Measurements from ENCODE around the gene DAP.

The DAP gene

GRCh38 chr5:10695759-10696543 is 65.1 kb downstream of the DAP start:
- in situ Hi-C loops (cut with HindIII; ENCODE audit: low sequenced_read_pairs), result no loop called here
- no peak overlapping the region for H3K4me3 ChIP-seq (ENCODE audit: low read depth, low read length)
- TF ChIP-seq CTCF (IDR thresholded peaks at IDR 0.05; ENCODE audit: low read depth, low read length, missing control alignments), result no peak
- no peak for DNase-seq (ENCODE audit: low read depth)

- in situ Hi-C loops (cut with HindIII; ENCODE audit: low sequenced_read_pairs), result no loop called here
- peak; percentile 84 for TF ChIP-seq CTCF (IDR thresholded peaks at IDR 0.05; ENCODE audit: low read depth, low read length, missing control alignments)
- H3K4me3 ChIP-seq (ENCODE audit: low read depth, low read length), result no peak overlapping the region
- DNase-seq (ENCODE audit: low read depth), result no peak
These were observed 65.9 kb downstream of the DAP start for GRCh38 chr5:10695055-10695649.

- in situ Hi-C loops (cut with HindIII; ENCODE audit: low sequenced_read_pairs), result no loop called here
- no peak for DNase-seq (ENCODE audit: low read depth)
- H3K4me3 ChIP-seq (ENCODE audit: low read depth, low read length), result no peak overlapping the region
- TF ChIP-seq CTCF (IDR thresholded peaks at IDR 0.05; ENCODE audit: low read depth, low read length, missing control alignments), result no peak
These were observed 68.9 kb downstream of the DAP start for GRCh38 chr5:10691826-10692785.

- no peak for DNase-seq (ENCODE audit: low read depth)
- in situ Hi-C loops (cut with HindIII; ENCODE audit: low sequenced_read_pairs), result no loop called here
- no peak for TF ChIP-seq CTCF (IDR thresholded peaks at IDR 0.05; ENCODE audit: low read depth, low read length, missing control alignments)
- H3K4me3 ChIP-seq (ENCODE audit: low read depth, low read length), result no peak overlapping the region
These were observed 70.3 kb downstream of the DAP start for GRCh38 chr5:10690460-10691440.

- DNase-seq (ENCODE audit: low read depth), result no peak
- in situ Hi-C loops (cut with HindIII; ENCODE audit: low sequenced_read_pairs), result no loop called here
- no peak overlapping the region for H3K4me3 ChIP-seq (ENCODE audit: low read depth, low read length)
- peak; percentile 47 for TF ChIP-seq CTCF (IDR thresholded peaks at IDR 0.05; ENCODE audit: low read depth, low read length, missing control alignments)
These were observed 71.5 kb downstream of the DAP start for GRCh38 chr5:10689391-10690081.
